SK-N-MC (cell line): ENCODE data around the gene VEGFB.

Experiments
- FOXP2 ChIP-seq: optimal IDR thresholded peaks from 2 replicates; pipeline ENCODE3; 2011; ENCODE audit warnings: mild to moderate bottlenecking, moderate library complexity; ENCODE audit not compliant: insufficient read depth; ENCODE audit errors: extremely low read length, control extremely low read depth
- POLR2AphosphoS5 ChIP-seq: IDR thresholded peaks from 2 replicates; pipeline ENCODE4 v1.6.1; 2012; ENCODE audit warnings: mild to moderate bottlenecking, low read depth, low read length, borderline replicate concordance

DNA sequence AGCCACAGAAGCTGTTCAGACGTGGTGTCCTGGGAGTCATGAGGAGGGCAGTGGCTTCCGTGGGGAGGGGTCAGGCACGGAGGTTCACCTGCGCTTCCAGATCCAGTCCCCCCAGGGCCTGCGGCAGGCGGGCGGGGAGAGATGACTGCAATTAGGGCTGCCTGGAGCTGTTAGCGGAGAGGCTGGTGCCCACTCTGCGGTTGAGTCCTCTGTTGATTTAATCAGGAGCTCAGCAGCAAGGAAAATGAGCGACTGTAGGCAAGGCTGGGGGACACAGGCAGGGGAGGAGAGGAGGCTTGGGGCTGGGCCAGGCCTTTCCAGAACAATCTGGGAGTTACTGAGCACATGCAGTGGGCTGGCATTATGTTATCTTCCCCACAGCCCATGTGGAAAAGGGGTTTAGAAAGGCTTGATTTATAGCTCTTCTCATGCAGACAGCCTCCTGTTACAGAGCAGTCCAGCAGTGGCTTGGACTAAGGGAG lies 30.0 kb downstream of the VEGFB start:
- no peak for TF ChIP-seq POLR2AphosphoS5
- TF ChIP-seq FOXP2, result no peak
